ENCODE data around the gene RAB31.

- TF ChIP-seq CTCF (IDR thresholded peaks at IDR 0.05) (no peak), POLR2A (IDR thresholded peaks at IDR 0.05) (no peak)
Observed at GRCh38 chr18:9817286-9817685, 109.2 kb downstream of the RAB31 start.
